Left ventricle myocardium inferior (tissue), 1 donor: ENCODE data around the gene ACOD1. TPM values are rescaled to one million over a fixed set of nuclear protein-coding genes. Genes with fewer than 3 reads are reported as not detected.

Experiments used
- DNase-seq: peaks from one replicate; pipeline ENCODE4 v3.0.0-alpha.2; 2020
- H3K27ac ChIP-seq: fragments of 200-600 bp; replicated peaks from 2 replicates; pipeline ENCODE4 v1.8.0; 2021
- H3K27me3 ChIP-seq: fragments of 200-600 bp; 2 replicates; pipeline ENCODE4 v1.8.0; 2021; ENCODE audit warnings: low read depth
- H3K36me3 ChIP-seq: fragments of 200-600 bp; 2 replicates; pipeline ENCODE4 v1.8.0; 2021
- H3K4me1 ChIP-seq: fragments of 200-600 bp; 2 replicates; pipeline ENCODE4 v1.8.0; 2021
- H3K4me3 ChIP-seq: fragments of 200-600 bp; 2 replicates; pipeline ENCODE4 v1.8.0; 2021; ENCODE audit warnings: mild to moderate bottlenecking, moderate library complexity
- H3K9me3 ChIP-seq: fragments of 200-600 bp; replicated peaks from 2 replicates; pipeline ENCODE4 v1.8.0; 2021
- CTCF ChIP-seq: fragments of 200-600 bp; IDR thresholded peaks from 2 replicates; pipeline ENCODE4 v1.8.0; 2021; ENCODE audit warnings: antibody characterized with exemption, mild to moderate bottlenecking, borderline replicate concordance
- intact Hi-C: fragments of 100-400 bp; cut with micrococcal nuclease; formaldehyde crosslinking; loops from one replicate; pipeline ENCODE4 v1.11.0; 2022
- total RNA-seq: library from RNA; stranded (reverse); fragmentation: NEBNext Ultra II Directional; extraction: Animal tissue kit (Norgen Biotek cat#: 25700); gene quantifications from one replicate; pipeline ENCODE4 v1.2.1, GENCODE V29; 2021
- donor health status: DM: no; HTN: yes; CAD: no; lungs with severe emphysema.

The ACOD1 gene
- total RNA-seq, 1 donor from 2014 or later = not detected

- no peak for DNase-seq
- intact Hi-C loops = no loop called here
- Histone ChIP-seq H3K36me3 (no peaks in the 10 kb centered on the region), H3K4me3 (no peak overlapping the region), H3K4me1 (peaks cover under 1% of the 10 kb centered on the region), H3K27me3 (peaks cover 41% of the 10 kb centered on the region), H3K27ac (no peak overlapping the region), H3K9me3 (no peaks in the 10 kb centered on the region)
- TF ChIP-seq CTCF = no peak
These were observed 22.9 kb downstream of the ACOD1 start for GRCh38 chr13:76971215-76971614.

GRCh38 chr13:76971851-76972829 lies 23.8 kb downstream of the ACOD1 start:
- Histone ChIP-seq H3K27me3 (peaks cover 49% of the 10 kb centered on the region), H3K4me1 (no peaks in the 10 kb centered on the region), H3K27ac (no peak overlapping the region), H3K4me3 (no peak overlapping the region), H3K9me3 (no peaks in the 10 kb centered on the region), H3K36me3 (no peaks in the 10 kb centered on the region)
- DNase-seq = no peak
- intact Hi-C loops = no loop called here
- TF ChIP-seq CTCF = no peak

GRCh38 chr13:76973920-76974617 lies 25.8 kb downstream of the ACOD1 start:
- Histone ChIP-seq H3K27me3 (peaks cover 47% of the 10 kb centered on the region), H3K4me1 (no peaks in the 10 kb centered on the region), H3K27ac (no peak overlapping the region), H3K4me3 (no peak overlapping the region), H3K9me3 (no peaks in the 10 kb centered on the region), H3K36me3 (no peaks in the 10 kb centered on the region)
- TF ChIP-seq CTCF = no peak
- intact Hi-C loops = no loop called here
- no peak for DNase-seq

- H3K27me3 ChIP-seq = peaks cover 46% of the 10 kb centered on the region
- DNase-seq = no peak
- no peak for TF ChIP-seq CTCF
- H3K9me3 ChIP-seq = no peaks in the 10 kb centered on the region
- no peak overlapping the region for H3K27ac ChIP-seq
- H3K36me3 ChIP-seq = no peaks in the 10 kb centered on the region
- H3K4me1 ChIP-seq = no peaks in the 10 kb centered on the region
- H3K4me3 ChIP-seq = no peak overlapping the region
- intact Hi-C loops = no loop called here
These were observed 26.3 kb downstream of the ACOD1 start for GRCh38 chr13:76974618-76974975.

GRCh38 chr13:76975863-76976262 lies 27.6 kb downstream of the ACOD1 start:
- H3K36me3 ChIP-seq = no peaks in the 10 kb centered on the region
- no peak for TF ChIP-seq CTCF
- H3K27ac ChIP-seq = no peak overlapping the region
- DNase-seq = no peak
- no peak overlapping the region for H3K4me3 ChIP-seq
- H3K4me1 ChIP-seq = peaks cover 8% of the 10 kb centered on the region
- intact Hi-C loops = no loop called here
- no peaks in the 10 kb centered on the region for H3K9me3 ChIP-seq
- H3K27me3 ChIP-seq = peaks cover 46% of the 10 kb centered on the region
